MM.1S (cell line): ENCODE results near the gene TCF25.

Source experiments
- CTCF ChIP-seq: fragments of 300-600 bp; sonication (generic); IDR thresholded peaks from 2 replicates; pipeline ENCODE4 v1.5.1; 2016; ENCODE audit warnings: antibody characterized with exemption, low read length, mixed read lengths
- EZH2 ChIP-seq: fragments of 300-600 bp; sonication (generic); optimal IDR thresholded peaks from 2 replicates; pipeline ENCODE3; 2017; ENCODE audit warnings: low read depth, mild to moderate bottlenecking, antibody characterized with exemption, low read length, mixed read lengths

GRCh38 chr16:89828870-89829629, 44.3 kb upstream of the TCF25 start:
- TF ChIP-seq CTCF (no peak), EZH2 (no peak)
